Tibial nerve (tissue), 4 donors: Measurements from ENCODE around the gene DTNB. TPM values are rescaled to one million over a fixed set of nuclear protein-coding genes. Genes with fewer than 3 reads are reported as not detected.

ENCODE experiments used
- DNase-seq, 2 donors: peaks; one replicate each; pipeline ENCODE4 v3.0.0-alpha.2; 2019; ENCODE audit warnings: low spot score in 2 of 2
- H3K27ac ChIP-seq, 4 donors: fragments of 200-600 bp; sonication (generic) in 3 of 4; one replicate each; pipeline ENCODE4 v1.5.1; 2017 to 2019; ENCODE audit warnings: mild to moderate bottlenecking in 1 of 4
- H3K27me3 ChIP-seq, 2 donors: fragments of 200-600 bp; sonication (generic) in 1 of 2; one replicate each; pipeline versions ENCODE4 v1.5.1 to v1.6.0; 2017 to 2019
- H3K36me3 ChIP-seq, 3 donors: fragments of 200-600 bp; sonication (generic); one replicate each; pipeline ENCODE4 v1.5.1; 2018 to 2019
- H3K4me1 ChIP-seq, 4 donors: fragments of 200-600 bp; sonication (generic) in 3 of 4; one replicate each; pipeline ENCODE4 v1.5.1; 2017 to 2019
- H3K4me3 ChIP-seq, 4 donors: fragments of 200-600 bp; sonication (generic) in 3 of 4; one replicate each; pipeline ENCODE4 v1.5.1; 2017 to 2019; ENCODE audit warnings: mild to moderate bottlenecking in 1 of 4, moderate library complexity in 1 of 4
- H3K9me3 ChIP-seq, 4 donors: fragments of 200-600 bp; sonication (generic) in 3 of 4; one replicate each; pipeline ENCODE4 v1.5.1; 2017 to 2019
- CTCF ChIP-seq, 5 experiments: fragments of 200-600 bp in 3 of 5; fragments of 450-650 bp in 2 of 5; sonication (generic) in 3 of 5; IDR thresholded peaks; one replicate each; pipeline ENCODE4 v1.5.1; 2016 to 2019; ENCODE audit warnings: antibody characterized with exemption in 5 of 5, mild to moderate bottlenecking in 3 of 5, moderate library complexity in 2 of 5
- EP300 ChIP-seq, 2 donors: sonication (generic); formaldehyde crosslinking; IDR thresholded peaks; one replicate each; pipeline ENCODE4 v1.6.1; 2017; ENCODE audit warnings: antibody characterized with exemption in 2 of 2, mild to moderate bottlenecking in 1 of 2
- POLR2A ChIP-seq, 2 donors: fragments of 450-650 bp; IDR thresholded peaks; one replicate each; pipeline ENCODE4 v1.6.1; 2017; ENCODE audit warnings: antibody characterized with exemption in 2 of 2, mild to moderate bottlenecking in 2 of 2, moderate library complexity in 2 of 2
- WGBS, 2 donors: methylation state at CpG; one replicate each; pipeline ENCODE4 v1.1.5; 2018; 5-methylcytosine and 5-hydroxymethylcytosine counted together
- total RNA-seq, 4 donors: library from RNA; depleted of rRNA; stranded (reverse); fragments of >200 nt; gene quantifications; one replicate each; pipeline ENCODE4 v1.1.0, GENCODE V29; 2016

The DTNB gene
- total RNA-seq, 4 donors from 2014 or later = 9.4 to 18.6 (median 13.1) TPM

DNA sequence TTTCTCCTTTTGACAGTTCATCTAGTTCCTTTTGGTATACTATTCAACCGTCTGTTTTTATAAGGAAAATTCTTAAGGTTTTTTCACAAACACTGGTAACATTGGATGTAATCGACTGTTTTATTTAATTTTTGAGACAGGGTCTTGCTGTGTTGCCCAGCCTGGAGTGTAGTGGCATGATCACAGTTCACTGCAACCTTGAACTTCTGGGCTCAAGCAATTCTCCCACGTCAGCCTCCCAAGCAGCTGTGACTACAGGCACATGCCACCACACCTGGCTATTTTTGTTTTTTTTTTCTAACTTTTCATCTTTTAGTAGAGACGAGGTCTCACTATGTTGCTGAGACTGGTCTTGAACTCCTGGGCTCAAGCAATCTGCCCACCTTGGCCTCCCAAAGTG, 227.3 kb downstream of the DTNB start:
- Histone ChIP-seq H3K27ac (no peak overlapping the region), H3K36me3 (no peaks in the 10 kb centered on the region), H3K4me3 (no peak overlapping the region), H3K4me1 (no peaks in the 10 kb centered on the region), H3K9me3 (no peaks in the 10 kb centered on the region), H3K27me3 (no peaks in the 10 kb centered on the region)
- TF ChIP-seq EP300 (IDR thresholded peaks at IDR 0.05) = no peak
- no peak for TF ChIP-seq POLR2A (IDR thresholded peaks at IDR 0.05)
- no peak for TF ChIP-seq CTCF (IDR thresholded peaks at IDR 0.05)
- WGBS, 2 donors = 91 to 92% methylated on average over 4 of the region's 4 CpGs
- DNase-seq = no peak

DNA sequence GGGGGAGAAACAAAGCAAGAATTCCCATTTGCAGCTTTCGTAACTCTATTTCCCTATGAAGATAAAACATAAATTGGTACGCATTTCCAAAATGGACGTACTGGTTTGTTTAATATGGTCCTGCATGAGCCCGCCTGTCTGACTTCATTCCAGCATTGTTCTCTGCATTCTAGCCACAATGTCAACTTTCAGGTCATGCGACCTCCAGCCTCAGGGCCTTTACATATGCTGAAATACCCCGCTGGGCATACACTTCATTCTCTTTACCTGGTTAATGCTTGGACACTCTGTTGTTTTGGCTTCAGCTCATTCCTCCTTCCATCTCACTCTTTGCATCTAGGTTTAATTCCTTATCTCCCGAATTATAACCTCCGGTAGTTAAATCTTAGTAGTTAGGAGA, 227.9 kb downstream of the DTNB start:
- TF ChIP-seq POLR2A (IDR thresholded peaks at IDR 0.05) (no peak), CTCF (IDR thresholded peaks at IDR 0.05) (no peak), EP300 (IDR thresholded peaks at IDR 0.05) (no peak)
- no peak overlapping the region for H3K27ac ChIP-seq
- WGBS, 2 donors = 82 to 83% methylated on average over 8 of the region's 8 CpGs

GRCh38 chr2:25444608-25445270, 228.6 kb downstream of the DTNB start:
- no peak overlapping the region for H3K27ac ChIP-seq
- no peak for TF ChIP-seq EP300 (IDR thresholded peaks at IDR 0.05)
- TF ChIP-seq CTCF (IDR thresholded peaks at IDR 0.05) = no peak
- no peaks in the 10 kb centered on the region for H3K9me3 ChIP-seq
- no peaks in the 10 kb centered on the region for H3K27me3 ChIP-seq
- no peak for DNase-seq
- H3K36me3 ChIP-seq = no peaks in the 10 kb centered on the region
- 91% methylated on average over 8 of the region's 8 CpGs for WGBS, 2 donors
- no peak overlapping the region for H3K4me3 ChIP-seq
- H3K4me1 ChIP-seq = no peaks in the 10 kb centered on the region

More for the DNA sequence above, 227.9 kb downstream of the DTNB start:
- Histone ChIP-seq H3K4me1 (no peaks in the 10 kb centered on the region), H3K9me3 (no peaks in the 10 kb centered on the region), H3K36me3 (no peaks in the 10 kb centered on the region), H3K4me3 (no peak overlapping the region), H3K27me3 (no peaks in the 10 kb centered on the region)
- no peak for DNase-seq

GRCh38 chr2:25443766-25444165, 229.6 kb downstream of the DTNB start:
- DNase-seq = no peak
- no peak for TF ChIP-seq EP300 (IDR thresholded peaks at IDR 0.05)
- TF ChIP-seq CTCF (IDR thresholded peaks at IDR 0.05) = no peak
- TF ChIP-seq POLR2A (IDR thresholded peaks at IDR 0.05) = no peak
- no peaks in the 10 kb centered on the region for H3K4me1 ChIP-seq
- no peak overlapping the region for H3K27ac ChIP-seq
- H3K36me3 ChIP-seq = no peaks in the 10 kb centered on the region
- 85 to 89% methylated on average over 3 of the region's 3 CpGs for WGBS, 2 donors
- H3K27me3 ChIP-seq = no peaks in the 10 kb centered on the region
- no peak overlapping the region for H3K4me3 ChIP-seq
- H3K9me3 ChIP-seq = no peaks in the 10 kb centered on the region

GRCh38 chr2:25441353-25441752, 232.0 kb downstream of the DTNB start:
- no peak overlapping the region for H3K27ac ChIP-seq
- H3K36me3 ChIP-seq = no peaks in the 10 kb centered on the region
- 69 to 72% methylated on average over 3 of the region's 3 CpGs for WGBS, 2 donors
- no peaks in the 10 kb centered on the region for H3K27me3 ChIP-seq
- no peaks in the 10 kb centered on the region for H3K9me3 ChIP-seq
- H3K4me1 ChIP-seq = no peaks in the 10 kb centered on the region
- no peak for TF ChIP-seq POLR2A (IDR thresholded peaks at IDR 0.05)
- TF ChIP-seq CTCF (IDR thresholded peaks at IDR 0.05) = no peak
- no peak for TF ChIP-seq EP300 (IDR thresholded peaks at IDR 0.05)
- H3K4me3 ChIP-seq = no peak overlapping the region
- no peak for DNase-seq
